ENCODE results near the gene DCPS.
"Not testable (repeated sequence)": the region's sequence is repeated elsewhere in the genome, so short reads cannot be mapped to it uniquely, and the experiment has no call there.

Gene DCPS

DNA sequence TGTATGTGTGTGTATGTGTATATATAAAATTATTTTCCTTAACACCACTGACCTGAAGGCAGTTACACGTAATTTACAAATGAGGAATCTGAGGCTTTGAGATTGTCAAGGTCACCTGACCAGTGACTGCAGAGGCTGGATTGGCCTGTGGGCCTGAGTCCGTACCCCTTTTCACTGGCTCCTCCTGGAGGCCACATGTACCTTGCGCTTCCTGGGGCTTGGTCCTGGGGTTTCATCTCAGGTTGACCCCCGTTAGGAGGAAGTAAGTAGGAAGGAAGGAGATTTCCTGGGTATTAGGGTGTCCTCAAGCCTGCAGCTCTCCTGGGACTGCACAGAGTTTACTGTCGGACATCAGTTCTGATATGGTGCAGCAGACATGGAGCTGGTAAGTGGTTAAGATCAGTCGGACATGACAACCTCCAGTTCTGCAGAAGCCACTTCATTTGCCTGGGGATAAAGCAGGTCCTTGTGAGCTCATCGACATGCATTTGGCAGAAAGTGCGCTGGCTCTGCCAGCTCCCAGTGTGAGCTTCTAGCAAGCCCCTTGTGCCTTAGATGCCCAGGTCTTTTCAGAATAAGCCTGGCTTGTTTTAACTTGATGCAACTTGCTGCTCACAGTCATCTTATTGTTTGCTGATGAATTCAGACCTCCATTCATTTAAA lies 88.2 kb downstream of the DCPS start:
- Histone ChIP-seq H3K4me3 (ENCODE audit: low read depth, low read length) (no peak overlapping the region), H3K27me3 (ENCODE audit: insufficient read depth, low read depth, severe bottlenecking) (no peaks in the 10 kb centered on the region), H3K27ac (no peak overlapping the region; the same call in 1 of the 2 replicates), H3K36me3 (no peaks in the 10 kb centered on the region), H3K9me3 (ENCODE audit: severe bottlenecking) (no peaks in the 10 kb centered on the region)
- no peak for DNase-seq
- TF ChIP-seq, protein P1, sequence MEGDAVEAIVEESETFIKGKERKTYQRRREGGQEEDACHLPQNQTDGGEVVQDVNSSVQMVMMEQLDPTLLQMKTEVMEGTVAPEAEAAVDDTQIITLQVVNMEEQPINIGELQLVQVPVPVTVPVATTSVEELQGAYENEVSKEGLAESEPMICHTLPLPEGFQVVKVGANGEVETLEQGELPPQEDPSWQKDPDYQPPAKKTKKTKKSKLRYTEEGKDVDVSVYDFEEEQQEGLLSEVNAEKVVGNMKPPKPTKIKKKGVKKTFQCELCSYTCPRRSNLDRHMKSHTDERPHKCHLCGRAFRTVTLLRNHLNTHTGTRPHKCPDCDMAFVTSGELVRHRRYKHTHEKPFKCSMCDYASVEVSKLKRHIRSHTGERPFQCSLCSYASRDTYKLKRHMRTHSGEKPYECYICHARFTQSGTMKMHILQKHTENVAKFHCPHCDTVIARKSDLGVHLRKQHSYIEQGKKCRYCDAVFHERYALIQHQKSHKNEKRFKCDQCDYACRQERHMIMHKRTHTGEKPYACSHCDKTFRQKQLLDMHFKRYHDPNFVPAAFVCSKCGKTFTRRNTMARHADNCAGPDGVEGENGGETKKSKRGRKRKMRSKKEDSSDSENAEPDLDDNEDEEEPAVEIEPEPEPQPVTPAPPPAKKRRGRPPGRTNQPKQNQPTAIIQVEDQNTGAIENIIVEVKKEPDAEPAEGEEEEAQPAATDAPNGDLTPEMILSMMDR (IDR thresholded peaks at IDR 0.05; ENCODE audit: low read depth, low read length): peak; percentile 48

DNA sequence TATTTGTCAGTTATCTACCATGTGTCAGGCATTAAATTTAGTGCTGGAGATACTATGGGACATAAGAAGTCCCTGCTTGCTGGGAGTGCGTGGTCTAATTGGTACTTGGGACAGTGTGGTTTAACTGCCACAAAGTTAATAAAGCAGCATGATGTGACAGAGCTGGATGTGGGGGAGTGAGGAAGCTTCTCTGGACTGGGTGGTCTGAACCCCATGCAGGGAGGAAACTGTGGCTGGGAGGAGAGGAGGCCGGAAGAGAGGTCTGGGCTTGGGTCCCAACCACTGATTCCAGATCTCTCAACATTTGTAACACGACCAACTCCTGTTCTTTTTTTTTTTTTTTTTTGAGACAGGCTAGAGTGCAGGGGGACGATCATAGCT lies 88.8 kb downstream of the DCPS start:
- no peak overlapping the region for H3K4me3 ChIP-seq (ENCODE audit: low read depth, low read length)
- H3K27me3 ChIP-seq (ENCODE audit: insufficient read depth, low read depth, severe bottlenecking): no peaks in the 10 kb centered on the region
- no peaks in the 10 kb centered on the region for H3K36me3 ChIP-seq
- no peak overlapping the region for H3K27ac ChIP-seq
- TF ChIP-seq, protein P1 (IDR thresholded peaks at IDR 0.05; ENCODE audit: low read depth, low read length): no peak
- no peaks in the 10 kb centered on the region for H3K9me3 ChIP-seq (ENCODE audit: severe bottlenecking)
- DNase-seq: no peak

DNA sequence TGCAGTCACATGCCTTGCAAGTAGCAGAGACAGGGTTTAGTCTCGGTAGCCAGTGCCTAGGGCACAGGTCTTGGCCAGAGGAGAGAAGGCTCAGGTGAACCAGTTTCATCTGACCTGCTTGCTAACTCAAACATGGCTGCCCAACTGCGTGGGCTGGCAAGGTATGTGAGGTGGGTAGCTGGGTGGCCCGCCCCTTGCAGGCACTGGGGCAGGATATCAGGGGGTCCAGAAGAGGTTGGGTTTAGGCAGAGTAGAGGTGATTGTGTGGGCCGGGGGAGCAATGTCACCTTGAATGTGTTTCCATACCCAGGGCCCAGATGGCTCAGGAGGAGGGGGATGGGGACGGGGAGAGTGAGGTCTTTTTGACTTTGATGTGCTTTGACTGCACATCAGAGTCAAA lies 89.3 kb downstream of the DCPS start:
- Histone ChIP-seq H3K27ac (no peak overlapping the region), H3K4me3 (ENCODE audit: low read depth, low read length) (no peak overlapping the region), H3K27me3 (ENCODE audit: insufficient read depth, low read depth, severe bottlenecking) (no peaks in the 10 kb centered on the region), H3K36me3 (no peaks in the 10 kb centered on the region), H3K9me3 (ENCODE audit: severe bottlenecking) (no peaks in the 10 kb centered on the region)
- TF ChIP-seq, protein P1 (IDR thresholded peaks at IDR 0.05; ENCODE audit: low read depth, low read length): no peak
- DNase-seq: no peak

DNA sequence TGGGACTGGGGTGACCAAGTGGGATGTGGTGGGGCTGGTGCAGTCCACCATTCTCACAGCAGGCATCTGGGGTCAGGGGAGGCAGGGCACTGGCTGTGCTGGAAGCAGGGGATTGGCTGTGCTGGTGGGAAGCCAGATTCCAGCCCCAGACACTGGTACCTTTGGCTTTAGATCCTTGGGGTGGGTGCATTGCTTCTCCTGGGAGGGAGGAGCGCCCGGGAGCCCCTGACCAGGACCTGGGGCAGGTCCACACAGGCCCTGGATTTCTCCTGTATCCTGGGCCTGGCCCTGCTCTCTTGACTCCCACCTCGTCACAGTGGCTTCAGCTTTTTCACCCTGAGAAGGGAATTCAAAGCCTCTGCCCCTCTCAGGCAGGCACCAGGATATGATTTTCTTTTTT lies 90.2 kb downstream of the DCPS start:
- no peaks in the 10 kb centered on the region for H3K27me3 ChIP-seq (ENCODE audit: insufficient read depth, low read depth, severe bottlenecking)
- no peak for DNase-seq
- H3K9me3 ChIP-seq (ENCODE audit: severe bottlenecking): no peaks in the 10 kb centered on the region
- TF ChIP-seq, protein P1 (IDR thresholded peaks at IDR 0.05; ENCODE audit: low read depth, low read length): no peak
- no peak overlapping the region for H3K27ac ChIP-seq
- H3K4me3 ChIP-seq (ENCODE audit: low read depth, low read length): no peak overlapping the region
- H3K36me3 ChIP-seq: no peaks in the 10 kb centered on the region

DNA sequence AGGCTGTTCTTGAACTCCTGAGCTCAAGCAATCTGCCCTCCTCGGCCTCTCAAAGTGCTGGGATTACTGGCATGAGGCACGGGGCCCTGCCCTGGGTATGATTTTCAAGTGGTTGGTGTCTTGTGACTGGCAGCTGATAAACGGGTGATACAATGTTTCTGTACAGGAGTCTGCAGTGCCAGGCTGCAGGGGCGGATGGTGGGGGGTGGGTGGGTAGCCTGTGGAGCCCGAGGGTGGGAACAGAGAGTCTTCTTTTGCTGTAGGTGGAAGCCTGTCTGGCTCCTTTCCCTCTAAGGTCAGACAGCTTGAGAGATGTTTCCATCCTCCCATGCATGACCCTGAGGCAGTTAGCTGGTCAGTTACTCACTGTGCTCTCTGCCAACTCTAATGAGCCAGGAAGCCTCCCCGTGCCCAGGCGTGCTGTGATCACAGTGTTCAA lies 90.8 kb downstream of the DCPS start:
- H3K36me3 ChIP-seq; H3K9me3 ChIP-seq (ENCODE audit: severe bottlenecking); H3K4me3 ChIP-seq (ENCODE audit: low read depth, low read length); H3K27me3 ChIP-seq (ENCODE audit: insufficient read depth, low read depth, severe bottlenecking); H3K27ac ChIP-seq; DNase-seq: not testable (repeated sequence)

All from WERI-Rb-1 (cell line).